H9 (cell line): Measurements from ENCODE around the gene DCXR. TPM values are rescaled to one million over a fixed set of nuclear protein-coding genes. Genes with fewer than 3 reads are reported as not detected.

Source experiments
- DNase-seq: peaks from one replicate; pipeline ENCODE4 v3.0.0-alpha.2; 2017
- H2AFZ ChIP-seq: one replicate; pipeline ENCODE4 v1.6.1; 2013; ENCODE audit warnings: mild to moderate bottlenecking, low read length, control low read depth, moderate library complexity
- H2AK5ac ChIP-seq: 2 replicates; pipeline ENCODE4 v1.6.1; 2013; ENCODE audit warnings: low read length, control low read depth, mixed read lengths; ENCODE audit not compliant: insufficient read length
- H2BK120ac ChIP-seq: one replicate; pipeline ENCODE4 v1.6.1; 2013; ENCODE audit warnings: low read depth, mild to moderate bottlenecking, low read length, control low read depth, inconsistent platforms; ENCODE audit not compliant: poor library complexity, severe bottlenecking
- H2BK12ac ChIP-seq: 2 replicates; pipeline ENCODE4 v1.6.1; 2013; ENCODE audit warnings: low read length, control low read depth, mixed read lengths, low read depth; ENCODE audit not compliant: insufficient read length
- H2BK15ac ChIP-seq: 2 replicates; pipeline ENCODE4 v1.6.1; 2013; ENCODE audit warnings: low read depth, low read length, control low read depth
- H2BK20ac ChIP-seq: one replicate; pipeline ENCODE4 v1.6.1; 2013; ENCODE audit warnings: low read depth, mild to moderate bottlenecking, low read length, control low read depth, inconsistent platforms; ENCODE audit not compliant: poor library complexity, severe bottlenecking
- H2BK5ac ChIP-seq: 2 replicates; pipeline ENCODE4 v1.6.1; 2013; ENCODE audit warnings: low read length, control low read depth, mixed read lengths; ENCODE audit not compliant: insufficient read length
- H3K14ac ChIP-seq: 2 replicates; pipeline ENCODE4 v1.6.1; 2013; ENCODE audit warnings: low read length, control low read depth; ENCODE audit not compliant: insufficient read depth
- H3K18ac ChIP-seq: 2 replicates; pipeline ENCODE4 v1.6.1; 2013; ENCODE audit warnings: low read depth, mild to moderate bottlenecking, mixed read lengths, low read length, control low read depth; ENCODE audit not compliant: insufficient read length
- H3K23ac ChIP-seq: 2 replicates; pipeline ENCODE4 v1.6.1; 2013; ENCODE audit warnings: low read length, control low read depth, mixed read lengths, low read depth; ENCODE audit not compliant: insufficient read length
- H3K23me2 ChIP-seq: 2 replicates; pipeline ENCODE4 v1.6.1; 2013; ENCODE audit warnings: low read depth, mild to moderate bottlenecking, mixed read lengths, low read length, control low read depth; ENCODE audit not compliant: insufficient read length, poor library complexity, severe bottlenecking
- H3K27ac ChIP-seq: 2 replicates; pipeline ENCODE4 v1.5.1; 2013; ENCODE audit warnings: low read length, control low read depth, mixed read lengths, low read depth; ENCODE audit not compliant: insufficient read length
- H3K27me3 ChIP-seq: 2 replicates; pipeline ENCODE4 v1.6.1; 2013; ENCODE audit warnings: low read length, control low read depth, inconsistent platforms; ENCODE audit not compliant: insufficient read depth
- H3K4ac ChIP-seq: 2 replicates; pipeline ENCODE4 v1.6.1; 2013; ENCODE audit warnings: low read depth, mild to moderate bottlenecking, control low read depth, inconsistent platforms, low read length, moderate library complexity
- H3K4me1 ChIP-seq: 2 replicates; pipeline ENCODE4 v1.6.1; 2013; ENCODE audit warnings: low read length, control low read depth, inconsistent platforms; ENCODE audit not compliant: insufficient read depth
- H3K4me2 ChIP-seq: 2 replicates; pipeline ENCODE4 v1.6.1; 2013; ENCODE audit warnings: low read length, control low read depth, mixed read lengths; ENCODE audit not compliant: insufficient read length, insufficient read depth
- H3K56ac ChIP-seq: 2 replicates; pipeline ENCODE4 v1.6.1; 2013; ENCODE audit warnings: low read depth, mild to moderate bottlenecking, mixed read lengths, low read length, control low read depth; ENCODE audit not compliant: insufficient read length
- H3K79me1 ChIP-seq: 2 replicates; pipeline ENCODE4 v1.6.1; 2013; ENCODE audit warnings: low read depth, mild to moderate bottlenecking, moderate library complexity, low read length, control low read depth, inconsistent platforms; ENCODE audit not compliant: insufficient read depth, poor library complexity, severe bottlenecking
- H3K79me2 ChIP-seq: 2 replicates; pipeline ENCODE4 v1.6.1; 2013; ENCODE audit warnings: low read length, control low read depth, inconsistent platforms; ENCODE audit not compliant: insufficient read depth
- H3K9ac ChIP-seq: 2 replicates; pipeline ENCODE4 v1.6.1; 2013; ENCODE audit warnings: low read length, control low read depth, mixed read lengths; ENCODE audit not compliant: insufficient read length; ENCODE audit errors: extremely low read depth
- H3K9me3 ChIP-seq: one replicate; pipeline ENCODE4 v1.6.1; 2013; ENCODE audit warnings: low read depth, low read length, inconsistent platforms; ENCODE audit not compliant: control insufficient read depth
- H3T11ph ChIP-seq: one replicate; pipeline ENCODE4 v1.6.1; 2013; ENCODE audit warnings: mild to moderate bottlenecking, low read length, control low read depth, inconsistent platforms
- H4K20me1 ChIP-seq: one replicate; pipeline ENCODE4 v1.6.1; 2013; ENCODE audit not compliant: control insufficient read depth, insufficient read length, insufficient read depth
- H4K5ac ChIP-seq: 2 replicates; pipeline ENCODE4 v1.6.1; 2013; ENCODE audit warnings: low read depth, mild to moderate bottlenecking, mixed read lengths, low read length, control low read depth; ENCODE audit not compliant: insufficient read length
- H4K8ac ChIP-seq: replicated peaks from 2 replicates; pipeline ENCODE4 v1.6.1; 2013; ENCODE audit warnings: low read length, control low read depth, mixed read lengths, low read depth; ENCODE audit not compliant: insufficient read length
- H4K91ac ChIP-seq: 2 replicates; pipeline ENCODE4 v1.6.1; 2013; ENCODE audit warnings: low read depth, mild to moderate bottlenecking, moderate library complexity, mixed read lengths, low read length, control low read depth; ENCODE audit not compliant: insufficient read length
- H3K27ac Mint-ChIP-seq, 3 experiments: 2 replicates in 2 of 3; 3 replicates in 1 of 3; pipeline ENCODE4 v1.8.0; 2020 to 2021; ENCODE audit warnings: mixed read lengths in 3 of 3, mild to moderate bottlenecking in 1 of 3, moderate library complexity in 1 of 3
- H3K27me3 Mint-ChIP-seq: 2 replicates; pipeline ENCODE4 v1.8.0; 2021; ENCODE audit warnings: low read depth, mild to moderate bottlenecking, moderate library complexity, mixed read lengths
- H3K36me3 Mint-ChIP-seq, 3 experiments: 2 replicates in 2 of 3; 3 replicates in 1 of 3; pipeline ENCODE4 v1.8.0; 2020 to 2021; ENCODE audit warnings: low read depth in 3 of 3, mixed read lengths in 3 of 3; ENCODE audit not compliant: insufficient read depth in 1 of 3
- H3K4me1 Mint-ChIP-seq, 2 experiments: 2 replicates each; pipeline ENCODE4 v1.8.0; 2020; ENCODE audit warnings: mixed read lengths in 2 of 2
- H3K4me3 Mint-ChIP-seq, 2 experiments: 2 replicates in 1 of 2; 3 replicates in 1 of 2; pipeline ENCODE4 v1.8.0; 2020 to 2021; ENCODE audit warnings: mild to moderate bottlenecking in 2 of 2, mixed read lengths in 2 of 2, moderate library complexity in 1 of 2
- H3K9me3 Mint-ChIP-seq, 2 experiments: 2 replicates in 1 of 2; 3 replicates in 1 of 2; pipeline ENCODE4 v1.8.0; 2020; ENCODE audit warnings: mild to moderate bottlenecking in 2 of 2, mixed read lengths in 2 of 2, moderate library complexity in 1 of 2
- WGBS: extraction: QIAGEN DNeasy Blood & Tissue Kit; methylation state at CpG from one replicate; pipeline ENCODE4 v1.1.7; 2013; ENCODE audit warnings: missing lambda C conversion rate, low lambda C conversion rate, mixed read lengths; ENCODE audit not compliant: insufficient read length; ENCODE audit errors: extremely low coverage; 5-methylcytosine and 5-hydroxymethylcytosine counted together
- total RNA-seq: library from RNA; stranded (reverse); gene quantifications from 2 replicates; pipeline ENCODE4 v1.2.1, GENCODE V29; 2021
- TF ChIP-seq, protein P1 (sequence below): fragments of 200-600 bp; sonication (generic); conservative IDR thresholded peaks from 3 replicates; pipeline ENCODE4 v1.8.0; 2021; ENCODE audit warnings: antibody characterized with exemption, mild to moderate bottlenecking

The DCXR gene
- total RNA-seq, 1 experiment from 2014 or later: 93.6 TPM

DNA sequence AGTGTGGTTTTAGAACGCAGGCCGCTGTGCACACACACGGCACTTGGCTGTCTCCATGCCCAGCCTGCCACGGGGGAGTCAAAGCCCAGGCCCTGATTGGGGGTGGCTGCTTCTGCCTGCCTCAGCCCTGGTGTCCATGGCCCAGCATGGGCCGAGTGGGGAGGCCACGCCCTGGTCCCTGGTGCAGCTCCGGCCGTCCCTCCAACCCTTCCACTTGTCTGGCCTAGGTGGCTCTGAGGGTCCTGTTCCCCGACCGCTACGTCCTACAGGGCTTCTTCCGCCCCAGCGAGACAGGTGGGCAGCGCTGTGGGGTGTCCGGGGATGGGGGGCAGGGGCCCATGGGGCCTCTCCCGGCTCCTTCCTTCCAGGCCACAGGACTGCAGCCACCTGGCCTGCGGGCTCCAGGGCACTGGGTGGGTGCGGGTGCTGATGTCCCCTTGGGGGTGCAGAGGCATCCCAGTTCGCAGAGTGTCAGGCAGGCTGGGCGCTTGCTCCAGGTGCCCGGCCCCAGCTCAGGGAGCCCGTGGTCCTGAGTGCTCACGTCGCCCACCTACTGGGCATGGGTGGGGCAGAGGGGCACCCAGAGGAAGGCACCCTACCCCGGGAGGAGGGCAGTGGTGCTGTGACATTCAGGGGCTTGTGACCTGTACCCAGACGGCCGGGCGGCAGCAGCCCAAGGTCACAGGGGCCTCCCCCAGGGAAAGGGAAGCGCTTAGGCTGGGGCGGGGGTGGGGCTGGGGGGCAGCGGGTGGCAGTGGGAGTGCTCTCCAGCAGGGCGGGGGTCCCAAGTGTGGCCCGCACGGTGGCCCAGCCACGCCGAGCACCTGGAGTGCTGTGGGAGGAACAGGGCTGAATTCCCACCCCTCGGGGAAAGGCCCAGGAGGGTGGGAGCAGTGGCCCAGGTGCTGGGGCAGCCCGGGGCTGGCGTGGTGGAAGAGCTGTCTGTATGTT is 26.6 kb downstream of the DCXR start:
- no peak overlapping the region for H4K8ac ChIP-seq
- H3K36me3 Mint-ChIP-seq: no peaks in the 10 kb centered on the region
- H3K14ac ChIP-seq: no peak overlapping the region
- H3K27ac ChIP-seq: no peak overlapping the region
- no peak overlapping the region for H3K4ac ChIP-seq
- no peak overlapping the region for H3K4me2 ChIP-seq
- no CpG with 5 or more reads among the region's 39 CpGs for WGBS
- H2BK12ac ChIP-seq: no peak overlapping the region
- H2BK120ac ChIP-seq: no peak overlapping the region
- H3K9me3 Mint-ChIP-seq: no peaks in the 10 kb centered on the region
- H3K9ac ChIP-seq: no peak overlapping the region
- H3K4me1 Mint-ChIP-seq: 0 out of 4 replicates have a peak, but pooled peaks cover 0 to 2% of the 10 kb centered on the region in 2 experiments
- no peaks in the 10 kb centered on the region for H3K4me1 ChIP-seq
- no peak overlapping the region for H2BK15ac ChIP-seq
- H3K27ac Mint-ChIP-seq: no peak overlapping the region; a peak in 1 of 7 replicates
- no peak overlapping the region for H2BK5ac ChIP-seq
- no peak overlapping the region for H4K5ac ChIP-seq
- H3K9me3 ChIP-seq: no peaks in the 10 kb centered on the region
- H4K20me1 ChIP-seq: no peaks in the 10 kb centered on the region
- H3K4me3 Mint-ChIP-seq: no peak overlapping the region
- TF ChIP-seq, protein P1, sequence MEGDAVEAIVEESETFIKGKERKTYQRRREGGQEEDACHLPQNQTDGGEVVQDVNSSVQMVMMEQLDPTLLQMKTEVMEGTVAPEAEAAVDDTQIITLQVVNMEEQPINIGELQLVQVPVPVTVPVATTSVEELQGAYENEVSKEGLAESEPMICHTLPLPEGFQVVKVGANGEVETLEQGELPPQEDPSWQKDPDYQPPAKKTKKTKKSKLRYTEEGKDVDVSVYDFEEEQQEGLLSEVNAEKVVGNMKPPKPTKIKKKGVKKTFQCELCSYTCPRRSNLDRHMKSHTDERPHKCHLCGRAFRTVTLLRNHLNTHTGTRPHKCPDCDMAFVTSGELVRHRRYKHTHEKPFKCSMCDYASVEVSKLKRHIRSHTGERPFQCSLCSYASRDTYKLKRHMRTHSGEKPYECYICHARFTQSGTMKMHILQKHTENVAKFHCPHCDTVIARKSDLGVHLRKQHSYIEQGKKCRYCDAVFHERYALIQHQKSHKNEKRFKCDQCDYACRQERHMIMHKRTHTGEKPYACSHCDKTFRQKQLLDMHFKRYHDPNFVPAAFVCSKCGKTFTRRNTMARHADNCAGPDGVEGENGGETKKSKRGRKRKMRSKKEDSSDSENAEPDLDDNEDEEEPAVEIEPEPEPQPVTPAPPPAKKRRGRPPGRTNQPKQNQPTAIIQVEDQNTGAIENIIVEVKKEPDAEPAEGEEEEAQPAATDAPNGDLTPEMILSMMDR: no peak
- H2BK20ac ChIP-seq: no peak overlapping the region
- H3K79me1 ChIP-seq: no peaks in the 10 kb centered on the region
- no peaks in the 10 kb centered on the region for H3K79me2 ChIP-seq
- no peaks in the 10 kb centered on the region; the same call in 1 of the 2 replicates for H3K27me3 Mint-ChIP-seq
- no peak for DNase-seq
- no peak overlapping the region for H3K18ac ChIP-seq
- no peak overlapping the region for H3K56ac ChIP-seq
- no peak overlapping the region for H4K91ac ChIP-seq
- no peak overlapping the region for H3T11ph ChIP-seq
- no peak overlapping the region for H3K23ac ChIP-seq
- no peak overlapping the region for H2AK5ac ChIP-seq
- H2AFZ ChIP-seq: no peak overlapping the region
- no peaks in the 10 kb centered on the region for H3K23me2 ChIP-seq
- no peaks in the 10 kb centered on the region for H3K27me3 ChIP-seq
